ENCODE results near the gene PATJ. TPM values are rescaled to one million over a fixed set of nuclear protein-coding genes. Genes with fewer than 3 reads are reported as not detected.

The PATJ gene
- total RNA-seq, 4 donors from 2014 or later: 25.7 to 37.4 (median 31.8) TPM

- Histone ChIP-seq H3K4me1 (peaks cover 0 to 8% (median 4%) of the 10 kb centered on the region in 4 donors), H3K9me3 (no peaks in the 10 kb centered on the region), H3K36me3 (no peaks in the 10 kb centered on the region), H3K4me3 (peak within 1 kb of the TSS in 2 of 4 donors; percentile 27 to 39), H3K27ac (replicated peaks in 1 of 4) (no peak within 1 kb of the TSS), H3K27me3 (peaks cover 0 to 46% (median 11%) of the 10 kb centered on the region in 4 donors)
- TF ChIP-seq EP300 (IDR thresholded peaks at IDR 0.05) (no peak), POLR2A (IDR thresholded peaks at IDR 0.05; ENCODE audit: low read depth) (no peak), POLR2AphosphoS5 (IDR thresholded peaks at IDR 0.05) (no peak)
- TF ChIP-seq, protein P1, sequence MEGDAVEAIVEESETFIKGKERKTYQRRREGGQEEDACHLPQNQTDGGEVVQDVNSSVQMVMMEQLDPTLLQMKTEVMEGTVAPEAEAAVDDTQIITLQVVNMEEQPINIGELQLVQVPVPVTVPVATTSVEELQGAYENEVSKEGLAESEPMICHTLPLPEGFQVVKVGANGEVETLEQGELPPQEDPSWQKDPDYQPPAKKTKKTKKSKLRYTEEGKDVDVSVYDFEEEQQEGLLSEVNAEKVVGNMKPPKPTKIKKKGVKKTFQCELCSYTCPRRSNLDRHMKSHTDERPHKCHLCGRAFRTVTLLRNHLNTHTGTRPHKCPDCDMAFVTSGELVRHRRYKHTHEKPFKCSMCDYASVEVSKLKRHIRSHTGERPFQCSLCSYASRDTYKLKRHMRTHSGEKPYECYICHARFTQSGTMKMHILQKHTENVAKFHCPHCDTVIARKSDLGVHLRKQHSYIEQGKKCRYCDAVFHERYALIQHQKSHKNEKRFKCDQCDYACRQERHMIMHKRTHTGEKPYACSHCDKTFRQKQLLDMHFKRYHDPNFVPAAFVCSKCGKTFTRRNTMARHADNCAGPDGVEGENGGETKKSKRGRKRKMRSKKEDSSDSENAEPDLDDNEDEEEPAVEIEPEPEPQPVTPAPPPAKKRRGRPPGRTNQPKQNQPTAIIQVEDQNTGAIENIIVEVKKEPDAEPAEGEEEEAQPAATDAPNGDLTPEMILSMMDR (IDR thresholded peaks at IDR 0.05): no peak
- DNase-seq (ENCODE audit: extremely low spot score): no peak
- WGBS: 15% methylated on average over 43 of the region's 55 CpGs
- intact Hi-C loops (cut with DNase I): no loop called here
Measured at GRCh38 chr1:62194651-62195544, 452.6 kb downstream of the PATJ start, which contains the start of gene L1TD1. Gene L1TD1, plus strand, starts transcription at chr1:62194849. Its CDS starts 11,780 bp downstream, at chr1:62206629.

- H3K27ac ChIP-seq (replicated peaks in 1 of 4): no peak overlapping the region
- no peaks in the 10 kb centered on the region for H3K36me3 ChIP-seq
- intact Hi-C loops (cut with DNase I): no loop called here
- no peaks in the 10 kb centered on the region for H3K9me3 ChIP-seq
- DNase-seq (ENCODE audit: extremely low spot score): no peak
- no peak overlapping the region for H3K4me3 ChIP-seq
- peaks cover 0 to 8% (median 4%) of the 10 kb centered on the region in 4 donors for H3K4me1 ChIP-seq
- 87% methylated on average over 15 of the region's 17 CpGs for WGBS
- H3K27me3 ChIP-seq: peaks cover 0 to 46% (median 11%) of the 10 kb centered on the region in 4 donors
- TF ChIP-seq, protein P1 (IDR thresholded peaks at IDR 0.05): no peak
Measured at GRCh38 chr1:62196086-62196690, 453.9 kb downstream of the PATJ start.

DNA sequence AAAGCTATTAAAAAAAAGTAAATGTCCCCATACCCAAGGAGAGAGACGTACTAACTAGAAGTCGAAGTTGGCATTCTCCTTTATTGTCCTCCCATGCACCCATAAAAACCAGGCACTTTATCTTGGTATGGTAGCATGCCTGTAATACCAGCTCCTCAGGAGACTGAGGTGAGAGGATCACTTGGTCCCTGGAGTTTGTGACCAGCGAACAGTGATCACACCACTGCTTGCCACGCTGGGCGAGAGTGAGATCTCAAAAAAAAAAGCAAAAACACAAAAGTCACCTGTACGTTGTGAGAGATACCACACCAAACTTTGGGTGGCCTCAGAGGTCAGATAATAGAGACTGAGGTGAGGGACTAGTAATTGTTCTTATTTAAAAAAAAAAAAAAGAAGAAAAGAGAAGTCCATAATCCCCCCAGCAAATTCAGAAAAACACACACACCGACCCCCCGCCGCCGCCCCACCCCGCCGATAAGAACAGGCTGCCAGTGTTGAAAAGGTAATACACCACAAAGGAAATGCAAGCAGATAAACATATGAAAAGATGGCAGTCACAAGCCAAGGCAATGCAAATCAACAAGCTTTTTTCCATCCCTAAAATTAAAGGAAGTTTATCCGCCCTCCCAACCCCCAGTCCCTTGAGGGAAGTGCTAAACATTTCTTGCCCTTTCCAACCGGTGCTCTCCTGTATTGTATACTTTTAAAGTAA is 455.9 kb downstream of the PATJ start:
- intact Hi-C loops (cut with DNase I): no loop called here
- no peak for DNase-seq (ENCODE audit: extremely low spot score)
- peaks cover 0 to 40% (median 11%) of the 10 kb centered on the region in 4 donors for H3K27me3 ChIP-seq
- H3K9me3 ChIP-seq: no peaks in the 10 kb centered on the region
- no peaks in the 10 kb centered on the region for H3K36me3 ChIP-seq
- 57% methylated on average over 14 of the region's 14 CpGs for WGBS
- no peak overlapping the region for H3K4me3 ChIP-seq
- TF ChIP-seq EP300 (IDR thresholded peaks at IDR 0.05) (no peak), POLR2A (IDR thresholded peaks at IDR 0.05; ENCODE audit: low read depth) (no peak), POLR2AphosphoS5 (IDR thresholded peaks at IDR 0.05) (no peak)
- TF ChIP-seq, protein P1 (IDR thresholded peaks at IDR 0.05): no peak
- peaks cover 0 to 8% (median 4%) of the 10 kb centered on the region in 4 donors for H3K4me1 ChIP-seq
- no peak overlapping the region for H3K27ac ChIP-seq (replicated peaks in 1 of 4)

- Histone ChIP-seq H3K27me3 (peaks cover 0 to 35% (median 11%) of the 10 kb centered on the region in 4 donors), H3K27ac (replicated peaks in 1 of 4) (no peak overlapping the region), H3K4me1 (peaks cover 0 to 8% (median 4%) of the 10 kb centered on the region in 4 donors), H3K4me3 (no peak overlapping the region), H3K36me3 (no peaks in the 10 kb centered on the region), H3K9me3 (no peaks in the 10 kb centered on the region)
- 20% methylated on average over 3 of the region's 3 CpGs for WGBS
- TF ChIP-seq EP300 (IDR thresholded peaks at IDR 0.05) (no peak), POLR2AphosphoS5 (IDR thresholded peaks at IDR 0.05) (no peak), POLR2A (IDR thresholded peaks at IDR 0.05; ENCODE audit: low read depth) (no peak)
- TF ChIP-seq, protein P1 (IDR thresholded peaks at IDR 0.05): no peak
- intact Hi-C loops (cut with DNase I): no loop called here
- no peak for DNase-seq (ENCODE audit: extremely low spot score)
Measured at GRCh38 chr1:62198781-62199125, 456.5 kb downstream of the PATJ start.

All from esophagus muscularis mucosa (tissue), 4 donors.